Measurements from ENCODE around the gene JSRP1. TPM values are rescaled to one million over a fixed set of nuclear protein-coding genes. Genes with fewer than 3 reads are reported as not detected.

Gene JSRP1
- total RNA-seq, 4 donors from 2014 or later = not detected

GRCh38 chr19:2229103-2230032 lies 26.8 kb downstream of the JSRP1 start:
- WGBS, 2 donors = 91 to 94% methylated on average over 23 to 44 of the region's 45 CpGs
- Histone ChIP-seq H3K27ac (no peak overlapping the region), H3K27me3 (no peaks in the 10 kb centered on the region), H3K36me3 (peaks cover 2 to 96% (median 13%) of the 10 kb centered on the region in 3 donors), H3K4me1 (peaks cover 0 to 36% (median 6%) of the 10 kb centered on the region in 4 donors), H3K9me3 (no peaks in the 10 kb centered on the region), H3K4me3 (no peak overlapping the region)
- no peak for DNase-seq (ENCODE audit: low spot score in 2 of 2)
- TF ChIP-seq EP300 (IDR thresholded peaks at IDR 0.05) (no peak), POLR2A (IDR thresholded peaks at IDR 0.05) (no peak)
- TF ChIP-seq, protein P1, sequence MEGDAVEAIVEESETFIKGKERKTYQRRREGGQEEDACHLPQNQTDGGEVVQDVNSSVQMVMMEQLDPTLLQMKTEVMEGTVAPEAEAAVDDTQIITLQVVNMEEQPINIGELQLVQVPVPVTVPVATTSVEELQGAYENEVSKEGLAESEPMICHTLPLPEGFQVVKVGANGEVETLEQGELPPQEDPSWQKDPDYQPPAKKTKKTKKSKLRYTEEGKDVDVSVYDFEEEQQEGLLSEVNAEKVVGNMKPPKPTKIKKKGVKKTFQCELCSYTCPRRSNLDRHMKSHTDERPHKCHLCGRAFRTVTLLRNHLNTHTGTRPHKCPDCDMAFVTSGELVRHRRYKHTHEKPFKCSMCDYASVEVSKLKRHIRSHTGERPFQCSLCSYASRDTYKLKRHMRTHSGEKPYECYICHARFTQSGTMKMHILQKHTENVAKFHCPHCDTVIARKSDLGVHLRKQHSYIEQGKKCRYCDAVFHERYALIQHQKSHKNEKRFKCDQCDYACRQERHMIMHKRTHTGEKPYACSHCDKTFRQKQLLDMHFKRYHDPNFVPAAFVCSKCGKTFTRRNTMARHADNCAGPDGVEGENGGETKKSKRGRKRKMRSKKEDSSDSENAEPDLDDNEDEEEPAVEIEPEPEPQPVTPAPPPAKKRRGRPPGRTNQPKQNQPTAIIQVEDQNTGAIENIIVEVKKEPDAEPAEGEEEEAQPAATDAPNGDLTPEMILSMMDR (IDR thresholded peaks at IDR 0.05) = no peak

- H3K4me3 ChIP-seq = no peak overlapping the region
- peaks cover 0 to 26% (median 0%) of the 10 kb centered on the region in 4 donors for H3K4me1 ChIP-seq
- H3K9me3 ChIP-seq = no peaks in the 10 kb centered on the region
- peak overlapping the region in 1 of 4 donors; percentile 7 for H3K27ac ChIP-seq
- 92 to 95% methylated on average over 39 to 44 of the region's 48 CpGs for WGBS, 2 donors
- no peak for TF ChIP-seq POLR2A (IDR thresholded peaks at IDR 0.05)
- TF ChIP-seq EP300 (IDR thresholded peaks at IDR 0.05) = no peak
- TF ChIP-seq, protein P1 (IDR thresholded peaks at IDR 0.05) = no peak
- no peaks in the 10 kb centered on the region for H3K27me3 ChIP-seq
- no peak for DNase-seq (ENCODE audit: low spot score in 2 of 2)
- H3K36me3 ChIP-seq = peaks cover 2 to 98% (median 13%) of the 10 kb centered on the region in 3 donors
These were observed 27.8 kb downstream of the JSRP1 start for GRCh38 chr19:2228157-2229030.

DNA sequence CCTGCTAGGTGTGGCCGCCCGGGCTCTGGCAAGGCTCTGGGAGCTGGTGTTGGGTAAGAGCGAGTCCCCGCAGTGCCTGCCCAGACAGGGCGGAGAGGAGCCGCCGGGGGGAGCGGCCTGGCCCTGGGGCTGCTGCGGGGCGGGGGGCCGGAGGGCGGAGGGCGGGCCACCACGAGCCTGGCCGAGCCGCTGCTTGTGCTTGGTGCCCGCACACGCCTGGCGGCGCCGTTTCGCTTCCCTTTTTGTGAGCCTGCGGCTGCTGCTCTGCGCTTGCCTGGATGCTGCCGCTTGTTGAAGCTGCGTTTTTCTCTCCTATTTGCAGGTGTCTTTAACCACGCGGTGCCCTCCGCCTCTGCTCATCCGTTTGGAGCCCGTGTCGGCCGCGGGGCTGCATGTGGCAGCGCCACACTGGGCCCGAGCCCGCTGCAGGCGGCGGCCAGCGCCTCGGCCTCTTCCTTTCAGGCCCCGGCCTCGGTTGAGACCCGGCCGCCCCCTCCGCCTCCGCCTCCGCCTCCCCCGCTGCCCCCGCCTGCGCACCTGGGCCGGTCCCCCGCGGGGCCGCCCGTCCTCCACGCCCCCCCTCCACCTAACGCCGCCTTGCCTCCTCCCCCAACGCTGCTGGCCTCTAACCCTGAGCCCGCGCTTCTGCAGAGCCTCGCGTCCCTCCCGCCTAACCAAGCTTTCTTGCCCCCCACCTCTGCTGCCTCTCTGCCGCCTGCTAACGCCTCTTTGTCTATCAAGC lies 28.6 kb downstream of the JSRP1 start:
- 91% methylated on average over 55 to 65 of the region's 67 CpGs for WGBS, 2 donors
- H3K9me3 ChIP-seq = no peaks in the 10 kb centered on the region
- H3K27me3 ChIP-seq = no peaks in the 10 kb centered on the region
- no peak for DNase-seq (ENCODE audit: low spot score in 2 of 2)
- peaks cover 2 to 98% (median 13%) of the 10 kb centered on the region in 3 donors for H3K36me3 ChIP-seq
- TF ChIP-seq POLR2A (IDR thresholded peaks at IDR 0.05) (no peak), EP300 (IDR thresholded peaks at IDR 0.05) (no peak)
- TF ChIP-seq, protein P1 (IDR thresholded peaks at IDR 0.05) = no peak
- no peak overlapping the region for H3K4me3 ChIP-seq
- peak overlapping the region in 1 of 4 donors; percentile 7 for H3K27ac ChIP-seq
- H3K4me1 ChIP-seq = peaks cover 0 to 18% (median 0%) of the 10 kb centered on the region in 4 donors

DNA sequence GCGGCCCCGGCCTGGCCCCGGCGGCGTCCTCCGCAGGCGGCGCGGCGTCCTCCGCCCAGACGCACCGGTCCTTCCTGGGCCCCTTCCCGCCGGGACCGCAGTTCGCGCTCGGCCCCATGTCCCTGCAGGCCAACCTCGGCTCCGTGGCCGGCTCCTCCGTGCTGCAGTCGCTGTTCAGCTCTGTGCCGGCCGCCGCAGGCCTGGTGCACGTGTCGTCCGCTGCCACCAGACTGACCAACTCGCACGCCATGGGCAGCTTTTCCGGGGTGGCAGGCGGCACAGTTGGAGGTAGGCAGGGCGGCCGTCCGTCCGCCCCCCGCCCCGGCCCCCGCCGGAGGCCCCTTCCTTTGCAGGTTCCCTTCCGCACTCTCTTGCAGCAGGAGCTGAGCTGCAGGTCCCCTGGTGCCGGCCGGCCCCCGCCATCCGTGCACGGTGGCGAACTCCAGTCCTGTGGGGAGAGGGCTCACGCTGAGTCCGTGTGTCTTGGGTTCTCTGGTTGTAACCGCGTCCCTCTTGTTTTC lies 29.3 kb downstream of the JSRP1 start:
- Histone ChIP-seq H3K36me3 (peaks cover 2 to 100% (median 13%) of the 10 kb centered on the region in 3 donors), H3K27ac (no peak overlapping the region)
- 94 to 96% methylated on average over 39 to 53 of the region's 53 CpGs for WGBS, 2 donors

More for the DNA sequence above, 29.3 kb downstream of the JSRP1 start:
- Histone ChIP-seq H3K27me3 (no peaks in the 10 kb centered on the region), H3K9me3 (no peaks in the 10 kb centered on the region), H3K4me3 (no peak overlapping the region), H3K4me1 (peaks cover 0 to 15% (median 1%) of the 10 kb centered on the region in 4 donors)
- TF ChIP-seq POLR2A (IDR thresholded peaks at IDR 0.05) = no peak
- TF ChIP-seq, protein P1 (IDR thresholded peaks at IDR 0.05) = no peak
- no peak for TF ChIP-seq EP300 (IDR thresholded peaks at IDR 0.05)
- no peak for DNase-seq (ENCODE audit: low spot score in 2 of 2)
